Skeletal muscle cell (primary cell): ENCODE measurements around the gene UBXN4.
A peak's percentile ranks its signal among the peaks of the same experiment; 100 is the strongest.
"Not testable (repeated sequence)": the region's sequence is repeated elsewhere in the genome, so short reads cannot be mapped to it uniquely, and the experiment has no call there.

Experiments used
- DNase-seq: peaks from one replicate; pipeline ENCODE4 v3.0.0-alpha.2; 2010; ENCODE audit warnings: low read depth
- H3K4me3 ChIP-seq: 2 replicates; pipeline ENCODE4 v1.5.1; 2011; ENCODE audit warnings: low read depth, mild to moderate bottlenecking, control low read depth, low read length, moderate library complexity

The UBXN4 gene

GRCh38 chr2:135756692-135757091 lies 15.0 kb downstream of the UBXN4 start:
- no peak for DNase-seq
- no peak overlapping the region for H3K4me3 ChIP-seq

- DNase-seq, result no peak
- H3K4me3 ChIP-seq, result no peak overlapping the region
Measured at GRCh38 chr2:135762022-135762421, 20.4 kb downstream of the UBXN4 start.

- no peak overlapping the region for H3K4me3 ChIP-seq
- no peak for DNase-seq
Measured at GRCh38 chr2:135762530-135762929, 20.9 kb downstream of the UBXN4 start.

- no peak overlapping the region for H3K4me3 ChIP-seq
- no peak for DNase-seq
Measured at GRCh38 chr2:135768863-135769262, 27.2 kb downstream of the UBXN4 start.

- no peak overlapping the region for H3K4me3 ChIP-seq
- no peak for DNase-seq
Measured at GRCh38 chr2:135773319-135773718, 31.7 kb downstream of the UBXN4 start.

- H3K4me3 ChIP-seq, result no peak overlapping the region
- DNase-seq, result peak; percentile 16
Measured at GRCh38 chr2:135773917-135774316, 32.3 kb downstream of the UBXN4 start.

GRCh38 chr2:135775420-135775819 lies 33.8 kb downstream of the UBXN4 start:
- no peak overlapping the region for H3K4me3 ChIP-seq
- DNase-seq, result no peak

GRCh38 chr2:135776367-135776766 lies 34.7 kb downstream of the UBXN4 start:
- no peak for DNase-seq
- no peak overlapping the region for H3K4me3 ChIP-seq

- no peak for DNase-seq
- H3K4me3 ChIP-seq, result no peak overlapping the region
Measured at GRCh38 chr2:135782231-135782630, 40.6 kb downstream of the UBXN4 start.

- DNase-seq, result no peak
- H3K4me3 ChIP-seq, result no peak overlapping the region
Measured at GRCh38 chr2:135783439-135783838, 41.8 kb downstream of the UBXN4 start.

- no peak for DNase-seq
- H3K4me3 ChIP-seq, result no peak overlapping the region
Measured at GRCh38 chr2:135785032-135785431, 43.4 kb downstream of the UBXN4 start.

GRCh38 chr2:135786823-135787222 lies 45.2 kb downstream of the UBXN4 start:
- DNase-seq, result peak; percentile 75
- H3K4me3 ChIP-seq, result no peak overlapping the region

- H3K4me3 ChIP-seq, result no peak overlapping the region
- DNase-seq, result no peak
Measured at GRCh38 chr2:135790423-135790822, 48.8 kb downstream of the UBXN4 start.

GRCh38 chr2:135791418-135792190 lies 49.9 kb downstream of the UBXN4 start:
- peak; percentile 17 for DNase-seq
- no peak overlapping the region for H3K4me3 ChIP-seq

GRCh38 chr2:135792401-135793150 lies 50.9 kb downstream of the UBXN4 start:
- no peak overlapping the region for H3K4me3 ChIP-seq
- no peak for DNase-seq

- DNase-seq, H3K4me3 ChIP-seq: not testable (repeated sequence)
Measured at GRCh38 chr2:135795641-135796040, 54.0 kb downstream of the UBXN4 start.

- no peak for DNase-seq
- no peak overlapping the region for H3K4me3 ChIP-seq
Measured at GRCh38 chr2:135796606-135797005, 55.0 kb downstream of the UBXN4 start.

GRCh38 chr2:135797497-135798274 lies 56.0 kb downstream of the UBXN4 start:
- peak; percentile 37 for DNase-seq

GRCh38 chr2:135798275-135798705 lies 56.6 kb downstream of the UBXN4 start:
- H3K4me3 ChIP-seq, result no peak overlapping the region
- DNase-seq, result no peak

More at GRCh38 chr2:135797497-135798274, 56.0 kb downstream of the UBXN4 start:
- no peak overlapping the region for H3K4me3 ChIP-seq

- no peak for DNase-seq
- H3K4me3 ChIP-seq, result no peak overlapping the region
Measured at GRCh38 chr2:135798762-135799161, 57.1 kb downstream of the UBXN4 start.
